ENCODE data around the gene C1QTNF12. TPM values are rescaled to one million over a fixed set of nuclear protein-coding genes. Genes with fewer than 3 reads are reported as not detected.

C1QTNF12 gene
- total RNA-seq, 2 donors from 2014 or later = not detected

DNA sequence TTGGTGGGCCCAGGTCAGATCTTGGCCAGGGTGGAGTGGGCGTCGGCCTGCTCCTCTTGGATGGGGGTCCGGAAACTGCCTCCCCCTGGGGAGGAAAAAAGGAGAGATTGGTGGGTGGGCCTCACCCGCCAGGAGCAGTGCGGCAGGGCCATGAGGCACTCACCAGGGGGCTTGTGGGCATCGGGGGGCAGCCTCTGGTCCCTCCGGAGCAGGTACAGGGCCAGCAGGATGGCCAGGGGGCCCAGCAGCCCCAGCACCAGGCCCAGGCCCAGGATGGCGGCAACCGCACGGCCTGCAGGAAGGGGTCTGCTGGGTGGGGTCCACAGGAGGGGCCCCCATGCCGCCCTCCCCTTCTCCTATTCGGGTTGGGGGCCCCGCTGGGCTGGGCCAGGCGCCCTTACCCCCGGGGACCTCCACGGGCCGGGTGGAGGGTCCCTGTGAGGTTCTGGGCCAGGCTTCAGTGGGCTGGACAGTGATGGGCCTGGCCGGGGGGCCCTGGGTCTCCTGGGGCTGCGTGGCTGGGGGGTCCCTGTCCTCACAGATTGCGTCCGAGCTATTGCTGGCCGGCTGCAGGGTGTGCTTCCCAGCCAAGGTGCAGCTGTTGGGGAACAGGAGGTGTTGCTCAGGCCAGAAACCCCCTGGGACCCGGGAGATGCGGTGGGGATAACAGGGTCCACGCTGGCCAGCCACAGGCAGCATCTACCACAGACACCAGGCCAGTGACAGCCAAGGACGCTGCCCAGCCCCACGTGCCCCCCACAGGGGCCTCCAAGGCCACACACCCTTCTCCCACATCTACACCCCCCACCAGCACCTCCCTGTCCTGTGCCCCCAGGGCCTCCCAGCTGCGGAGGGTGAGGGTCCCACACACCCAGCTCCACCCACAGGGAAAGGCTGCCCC is 34.7 kb downstream of the C1QTNF12 start:
- no peak for DNase-seq (ENCODE audit: low spot score)
- Histone ChIP-seq H3K36me3 (peaks cover 9% of the 10 kb centered on the region), H3K4me3 (peak overlapping the region in 1 of 2 donors; percentile 36), H3K4me1 (peaks cover 0 to 43% of the 10 kb centered on the region in 2 donors), H3K27ac (no peak overlapping the region), H3K9me3 (no peaks in the 10 kb centered on the region), H3K27me3 (peaks cover 4 to 6% of the 10 kb centered on the region in 2 donors)
- TF ChIP-seq, protein P1, sequence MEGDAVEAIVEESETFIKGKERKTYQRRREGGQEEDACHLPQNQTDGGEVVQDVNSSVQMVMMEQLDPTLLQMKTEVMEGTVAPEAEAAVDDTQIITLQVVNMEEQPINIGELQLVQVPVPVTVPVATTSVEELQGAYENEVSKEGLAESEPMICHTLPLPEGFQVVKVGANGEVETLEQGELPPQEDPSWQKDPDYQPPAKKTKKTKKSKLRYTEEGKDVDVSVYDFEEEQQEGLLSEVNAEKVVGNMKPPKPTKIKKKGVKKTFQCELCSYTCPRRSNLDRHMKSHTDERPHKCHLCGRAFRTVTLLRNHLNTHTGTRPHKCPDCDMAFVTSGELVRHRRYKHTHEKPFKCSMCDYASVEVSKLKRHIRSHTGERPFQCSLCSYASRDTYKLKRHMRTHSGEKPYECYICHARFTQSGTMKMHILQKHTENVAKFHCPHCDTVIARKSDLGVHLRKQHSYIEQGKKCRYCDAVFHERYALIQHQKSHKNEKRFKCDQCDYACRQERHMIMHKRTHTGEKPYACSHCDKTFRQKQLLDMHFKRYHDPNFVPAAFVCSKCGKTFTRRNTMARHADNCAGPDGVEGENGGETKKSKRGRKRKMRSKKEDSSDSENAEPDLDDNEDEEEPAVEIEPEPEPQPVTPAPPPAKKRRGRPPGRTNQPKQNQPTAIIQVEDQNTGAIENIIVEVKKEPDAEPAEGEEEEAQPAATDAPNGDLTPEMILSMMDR (IDR thresholded peaks at IDR 0.05) = no peak

DNA sequence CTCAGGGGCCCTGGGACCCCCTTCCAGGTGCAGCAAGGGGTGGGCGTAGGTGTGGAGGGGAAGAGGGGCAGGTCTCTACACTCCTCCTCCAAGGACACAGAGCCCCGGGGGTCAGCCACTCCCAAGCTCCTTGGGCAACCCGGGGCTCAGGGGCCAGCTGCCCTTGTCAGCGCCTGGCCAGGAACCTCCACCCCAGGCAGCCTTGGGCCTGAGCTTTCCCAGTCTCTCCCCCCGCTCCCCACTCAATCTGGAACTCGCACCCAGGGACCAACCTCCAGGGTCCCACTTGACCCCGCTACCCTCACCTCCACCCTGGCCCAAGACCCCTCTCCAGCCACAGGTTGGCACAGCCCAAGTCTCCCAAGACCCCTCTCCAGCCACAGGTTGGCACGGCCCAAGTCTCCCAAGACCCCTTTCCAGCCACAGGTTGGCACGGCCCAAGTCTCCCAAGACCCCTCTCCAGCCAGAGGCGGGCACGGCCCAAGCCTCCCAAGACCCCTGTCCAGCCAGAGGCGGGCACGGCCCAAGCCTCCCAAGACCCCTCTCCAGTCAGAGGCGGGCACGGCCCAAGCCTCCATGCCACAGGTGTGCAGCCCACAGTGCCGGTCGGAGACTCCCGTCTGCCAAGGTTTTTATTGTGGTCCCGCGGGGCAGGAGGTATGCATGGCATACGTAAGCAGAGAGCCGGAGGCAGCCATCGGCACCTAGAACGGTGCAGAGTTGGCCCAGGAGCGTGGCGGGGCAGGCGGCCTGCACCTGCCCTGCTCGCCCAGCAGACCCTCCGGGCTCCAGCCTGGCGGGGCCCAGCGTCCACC is 35.6 kb downstream of the C1QTNF12 start:
- DNase-seq (ENCODE audit: low spot score) = no peak
- no peaks in the 10 kb centered on the region for H3K9me3 ChIP-seq
- peaks cover 0 to 46% of the 10 kb centered on the region in 2 donors for H3K4me1 ChIP-seq
- H3K27me3 ChIP-seq = peaks cover 6 to 8% of the 10 kb centered on the region in 2 donors
- no peak overlapping the region for H3K4me3 ChIP-seq
- H3K36me3 ChIP-seq = peaks cover under 1% of the 10 kb centered on the region
- TF ChIP-seq, protein P1 (IDR thresholded peaks at IDR 0.05) = no peak
- no peak overlapping the region for H3K27ac ChIP-seq

DNA sequence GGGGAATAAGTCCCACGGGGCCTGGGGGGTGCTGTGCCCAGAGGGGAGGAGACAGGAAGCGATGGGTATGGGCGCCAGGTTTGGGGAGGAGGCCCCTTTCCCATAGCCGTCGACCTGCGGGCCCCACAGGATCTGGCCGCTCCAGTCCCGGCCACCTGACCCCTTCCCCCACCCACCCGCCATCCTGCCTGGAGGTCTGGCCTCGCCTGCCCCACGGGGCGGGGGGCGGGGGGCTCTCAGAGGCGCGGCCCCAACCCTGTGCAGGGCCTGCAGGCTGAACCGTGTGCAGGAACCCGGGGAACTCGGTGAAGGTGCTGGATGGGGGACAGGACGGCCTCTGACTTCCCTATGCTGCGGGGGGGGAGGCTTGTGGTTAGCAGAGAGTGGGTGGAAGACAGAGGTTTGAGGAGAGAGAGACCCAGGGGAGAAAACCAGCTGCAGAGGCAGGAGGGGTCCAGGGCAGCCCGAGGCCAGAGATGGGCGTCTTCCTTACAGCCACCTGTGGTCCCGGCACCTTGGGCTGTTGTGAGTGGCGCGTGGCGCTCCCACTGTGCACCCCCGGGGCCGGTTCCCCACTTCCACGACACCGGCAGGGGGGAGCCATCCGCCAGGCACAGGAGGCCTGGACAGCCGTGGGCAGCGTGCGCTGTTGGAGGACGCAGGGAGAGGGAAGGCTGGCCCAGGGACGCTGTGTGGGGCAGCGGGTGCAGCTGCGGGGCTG is 37.6 kb downstream of the C1QTNF12 start:
- TF ChIP-seq, protein P1 (IDR thresholded peaks at IDR 0.05) = no peak
- Histone ChIP-seq H3K9me3 (no peaks in the 10 kb centered on the region), H3K4me1 (peaks cover 0 to 46% of the 10 kb centered on the region in 2 donors), H3K36me3 (no peaks in the 10 kb centered on the region), H3K4me3 (no peak overlapping the region), H3K27me3 (peaks cover 6 to 8% of the 10 kb centered on the region in 2 donors), H3K27ac (no peak overlapping the region)
- DNase-seq (ENCODE audit: low spot score) = no peak

GRCh38 chr1:1207571-1207892 is 39.0 kb downstream of the C1QTNF12 start:
- Histone ChIP-seq H3K27me3 (peaks cover 6 to 8% of the 10 kb centered on the region in 2 donors), H3K27ac (no peak overlapping the region), H3K9me3 (no peaks in the 10 kb centered on the region), H3K4me1 (peaks cover 0 to 35% of the 10 kb centered on the region in 2 donors), H3K36me3 (no peaks in the 10 kb centered on the region), H3K4me3 (no peak overlapping the region)
- DNase-seq (ENCODE audit: low spot score) = no peak
- TF ChIP-seq, protein P1 (IDR thresholded peaks at IDR 0.05) = no peak

GRCh38 chr1:1206966-1207531 is 39.5 kb downstream of the C1QTNF12 start:
- DNase-seq (ENCODE audit: low spot score) = no peak
- Histone ChIP-seq H3K9me3 (no peaks in the 10 kb centered on the region), H3K4me3 (no peak overlapping the region), H3K4me1 (peaks cover 0 to 30% of the 10 kb centered on the region in 2 donors), H3K36me3 (no peaks in the 10 kb centered on the region), H3K27ac (no peak overlapping the region), H3K27me3 (peaks cover 6 to 8% of the 10 kb centered on the region in 2 donors)
- TF ChIP-seq, protein P1 (IDR thresholded peaks at IDR 0.05) = no peak
